HG02610 (cell line): Measurements from ENCODE around the gene EXD3.

Experiments used
- ATAC-seq: cut with Tn5 transposase; IDR thresholded peaks from one replicate; pipeline ENCODE4 v1.9.1; 2021; ENCODE audit warnings: mild to moderate bottlenecking, moderate library complexity; ENCODE audit not compliant: unreplicated experiment

Gene EXD3

DNA sequence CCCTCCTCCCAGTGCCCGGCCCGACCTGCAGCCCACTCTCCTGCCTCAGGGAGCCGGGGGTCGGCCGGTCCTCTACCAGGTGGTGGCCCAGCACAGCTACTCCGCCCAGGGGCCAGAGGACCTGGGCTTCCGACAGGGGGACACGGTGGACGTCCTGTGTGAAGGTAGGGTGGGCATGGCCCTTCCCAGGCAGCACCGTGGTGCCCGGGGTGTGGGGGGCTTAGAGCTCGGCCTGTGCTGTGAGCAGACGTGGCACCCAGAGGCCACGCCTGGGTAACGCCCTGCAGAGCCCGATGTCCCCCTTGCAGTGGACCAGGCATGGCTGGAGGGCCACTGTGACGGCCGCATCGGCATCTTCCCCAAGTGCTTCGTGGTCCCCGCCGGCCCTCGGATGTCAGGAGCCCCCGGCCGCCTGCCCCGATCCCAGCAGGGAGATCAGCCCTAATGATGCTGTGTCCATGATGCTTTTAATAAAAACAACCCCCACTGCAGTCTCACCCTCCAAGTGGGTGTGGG lies 11.0 kb upstream of the EXD3 start:
- no peak for ATAC-seq

DNA sequence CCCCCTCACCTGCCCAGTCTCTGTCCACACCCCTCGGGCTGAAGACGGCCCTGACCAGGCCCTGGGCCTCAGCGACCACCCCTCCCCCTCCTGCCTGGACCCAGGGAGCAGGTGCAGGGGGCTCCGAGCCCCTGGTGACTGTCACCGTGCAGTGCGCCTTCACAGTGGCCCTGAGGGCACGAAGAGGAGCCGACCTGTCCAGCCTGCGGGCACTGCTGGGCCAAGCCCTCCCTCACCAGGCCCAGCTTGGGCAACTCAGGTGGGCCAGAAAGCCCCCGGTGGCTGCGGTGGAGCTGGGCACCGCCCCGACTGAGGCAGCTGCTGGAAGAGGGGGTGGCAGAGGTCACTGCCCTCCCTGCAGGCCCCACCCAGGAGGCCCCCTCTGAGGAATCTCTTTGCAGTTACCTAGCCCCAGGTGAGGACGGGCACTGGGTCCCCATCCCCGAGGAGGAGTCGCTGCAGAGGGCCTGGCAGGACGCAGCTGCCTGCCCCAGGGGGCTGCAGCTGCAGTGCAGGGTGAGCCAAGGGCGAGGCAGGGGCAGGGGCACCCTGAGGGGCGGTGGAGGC lies 10.5 kb upstream of the EXD3 start:
- no peak for ATAC-seq

DNA sequence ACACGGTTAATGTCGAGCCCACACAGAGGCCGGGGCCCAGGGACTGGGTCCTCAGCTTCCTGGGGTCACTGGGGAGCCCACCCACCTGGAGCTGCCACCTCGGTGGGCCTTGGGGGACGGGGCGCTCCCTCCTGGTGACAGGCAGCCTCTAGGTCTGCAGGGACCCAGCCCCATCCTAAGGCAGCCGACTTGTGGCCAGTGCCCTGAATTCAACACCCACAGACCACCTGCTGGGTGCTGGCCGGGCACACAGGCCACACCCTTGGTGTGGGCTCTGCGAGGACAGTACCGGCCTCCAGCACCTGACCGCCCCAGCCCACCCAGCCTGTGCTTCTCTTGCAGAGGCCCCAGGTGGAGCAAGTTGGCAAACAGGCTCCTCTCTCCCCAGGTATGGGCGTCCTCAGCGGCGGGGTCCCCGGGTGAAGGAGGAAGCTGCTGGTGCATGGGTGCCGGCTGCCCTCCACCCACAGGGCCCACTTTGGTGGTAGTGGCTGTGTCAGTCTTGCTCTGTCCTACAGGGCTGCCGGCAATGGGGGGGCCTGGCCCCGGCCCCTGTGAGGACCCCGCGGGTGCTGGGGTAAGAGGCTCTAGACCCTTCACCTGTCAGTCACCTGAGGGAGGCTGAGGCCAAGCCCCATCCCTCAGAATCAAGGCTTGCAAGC lies 9.9 kb upstream of the EXD3 start:
- ATAC-seq = no peak

DNA sequence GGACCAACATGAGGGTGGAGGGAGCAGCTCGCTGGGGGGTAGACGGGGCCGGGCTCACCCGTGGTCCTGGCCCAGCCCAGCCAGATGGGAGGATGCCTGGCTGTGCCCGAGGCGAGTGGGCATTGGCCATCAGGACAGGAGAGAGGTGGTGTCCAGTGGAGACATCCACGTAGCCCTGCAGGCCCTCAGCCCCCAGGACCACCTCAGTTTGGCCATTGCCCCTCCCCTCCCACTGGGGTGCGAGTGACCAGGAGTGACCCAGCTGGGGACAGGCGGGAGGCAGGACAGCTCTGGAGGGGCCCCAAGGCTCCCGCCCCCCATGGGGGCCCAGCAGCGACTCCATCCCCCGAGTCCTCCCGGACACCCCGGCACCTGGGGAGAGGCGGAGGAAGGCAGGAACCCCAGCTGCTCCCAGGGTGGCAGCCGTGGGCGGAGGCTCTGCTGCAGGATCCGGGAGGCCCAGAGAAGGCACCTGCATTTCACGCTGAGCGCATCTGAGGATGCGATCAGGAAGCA lies 8.5 kb upstream of the EXD3 start:
- ATAC-seq = no peak

DNA sequence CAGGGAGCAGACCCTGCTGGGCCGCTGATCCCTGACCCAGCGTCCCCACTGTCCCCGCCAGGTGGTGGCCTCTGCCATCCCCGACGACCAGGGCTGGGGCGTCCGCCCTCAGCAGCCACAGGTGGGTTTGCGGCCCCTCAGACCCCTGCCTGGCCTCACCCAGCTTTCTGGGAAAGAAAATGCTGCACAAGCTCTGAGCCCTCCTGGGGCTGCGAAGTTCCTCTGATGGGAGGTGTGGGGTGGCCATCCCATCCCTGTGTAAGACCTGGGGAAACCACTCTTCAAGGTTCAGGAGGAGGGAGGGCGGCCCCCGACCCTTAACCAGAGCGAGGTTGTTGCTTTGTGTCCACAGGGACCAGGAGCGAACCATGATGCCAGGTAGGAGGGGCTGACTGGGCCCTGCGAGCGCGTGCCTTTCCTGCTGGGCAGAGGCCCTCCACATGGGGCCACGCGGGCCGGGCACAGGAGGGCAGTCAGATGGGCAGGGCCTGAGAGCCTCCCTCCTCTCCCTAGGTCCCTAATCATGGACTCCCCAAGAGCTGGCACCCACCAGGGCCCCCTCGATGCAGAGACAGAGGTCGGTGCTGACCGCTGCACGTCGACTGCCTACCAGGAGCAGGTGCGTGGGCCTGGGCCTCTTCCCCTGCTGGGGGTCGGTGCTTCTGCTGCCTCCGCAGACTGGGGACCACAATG lies 7.9 kb upstream of the EXD3 start:
- ATAC-seq = no peak

DNA sequence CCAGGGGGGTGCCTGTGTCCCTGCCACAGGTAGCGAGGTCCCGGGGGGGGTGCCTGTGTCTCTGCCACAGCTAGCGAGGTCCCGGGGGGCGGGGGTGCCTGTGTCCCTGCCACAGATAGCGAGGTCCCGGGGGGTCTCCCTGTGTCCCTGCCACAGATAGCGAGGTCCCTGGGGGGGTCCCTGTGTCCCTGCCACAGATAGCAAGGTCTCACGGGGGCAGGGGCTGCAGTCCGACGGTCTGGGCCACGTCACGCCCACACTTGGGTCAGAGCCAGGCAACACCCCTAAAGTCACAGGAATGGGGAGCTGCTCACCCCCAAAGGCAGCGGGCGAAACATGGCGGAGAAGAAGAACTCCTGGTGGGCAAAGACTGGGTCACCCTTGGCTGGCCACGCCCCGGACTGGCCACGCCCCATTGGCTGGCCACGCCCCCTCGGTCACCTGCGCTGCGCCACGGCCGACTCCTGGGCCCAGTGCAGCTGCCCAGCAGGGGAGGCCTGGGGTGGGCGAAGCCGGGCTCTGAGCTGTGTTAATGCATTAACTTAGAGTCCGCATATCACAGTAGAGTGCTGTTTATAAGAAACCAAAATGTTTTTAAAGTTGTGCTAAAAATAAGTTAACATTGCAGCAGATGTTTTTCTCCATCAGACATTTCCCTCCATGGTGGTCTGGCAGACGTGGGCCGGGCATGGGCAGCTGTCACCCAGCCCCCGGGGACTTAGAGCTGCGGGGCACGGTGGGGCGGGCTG lies 7.2 kb upstream of the EXD3 start:
- no peak for ATAC-seq

DNA sequence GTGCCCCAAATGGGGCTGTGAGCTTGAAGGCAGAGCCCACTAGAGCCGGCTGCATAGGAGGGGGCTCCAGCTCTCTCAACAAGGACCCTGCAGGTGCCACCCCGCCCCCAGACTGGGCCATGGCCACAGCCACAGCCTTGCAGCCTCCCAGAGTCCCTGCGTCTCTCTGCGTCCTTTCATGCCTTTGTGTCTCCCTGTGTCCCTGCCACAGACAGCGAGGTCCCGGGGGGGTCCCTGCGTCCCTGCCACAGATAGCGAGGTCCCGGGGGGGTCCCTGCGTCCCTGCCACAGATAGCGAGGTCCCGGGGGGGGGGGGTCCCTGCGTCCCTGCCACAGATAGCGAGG lies 6.6 kb upstream of the EXD3 start:
- ATAC-seq = no peak

DNA sequence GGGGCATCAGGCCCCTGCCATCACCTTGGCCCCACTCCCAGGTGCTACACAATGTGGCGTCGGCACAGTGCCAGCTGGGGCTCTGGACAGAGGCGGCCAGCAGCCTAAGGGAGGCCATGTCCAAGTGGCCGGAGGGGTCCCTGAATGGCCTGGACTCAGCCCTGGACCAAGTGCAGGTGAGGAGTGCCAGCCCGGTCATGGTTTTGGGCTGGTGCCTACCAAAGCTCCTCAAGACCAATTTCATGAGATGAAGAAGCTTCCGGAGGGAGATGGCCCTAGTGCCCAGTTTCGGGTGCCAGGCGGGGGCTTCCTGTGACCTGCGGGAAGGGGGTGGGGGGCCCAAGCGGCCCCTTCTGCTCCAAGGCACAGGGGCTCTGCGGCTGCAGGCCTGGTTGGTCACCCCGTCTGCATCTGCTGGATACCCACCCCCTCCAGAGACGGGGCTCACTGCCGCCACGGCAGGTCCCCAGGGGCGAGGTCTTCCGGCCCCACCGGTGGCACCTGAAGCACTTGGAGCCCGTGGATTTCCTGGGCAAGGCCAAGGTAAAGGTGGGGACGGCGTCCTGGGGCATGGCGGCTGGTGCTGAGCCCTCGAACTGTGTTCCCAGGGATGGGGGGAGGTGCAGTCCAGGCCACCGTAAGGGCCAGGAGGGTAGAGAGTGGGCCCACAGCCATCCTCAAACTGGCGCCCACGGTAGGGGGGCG lies 6.0 kb upstream of the EXD3 start:
- no peak for ATAC-seq

DNA sequence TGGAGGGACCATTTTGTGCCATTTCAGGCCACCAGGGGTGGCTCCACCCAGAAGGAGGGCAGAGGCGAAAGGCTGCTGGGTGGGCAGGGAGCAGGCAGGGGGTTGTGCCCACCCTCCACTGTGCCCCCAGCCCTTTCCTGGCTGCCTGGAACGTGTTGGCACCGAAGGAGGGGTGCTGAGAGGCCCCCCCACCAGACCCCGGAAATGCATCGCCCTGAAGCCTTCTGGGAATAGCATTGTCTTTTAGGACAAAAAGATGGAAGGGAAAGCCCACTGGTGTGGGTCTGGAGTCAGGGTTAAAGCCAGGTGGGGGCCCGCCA lies 5.3 kb upstream of the EXD3 start:
- ATAC-seq = no peak

DNA sequence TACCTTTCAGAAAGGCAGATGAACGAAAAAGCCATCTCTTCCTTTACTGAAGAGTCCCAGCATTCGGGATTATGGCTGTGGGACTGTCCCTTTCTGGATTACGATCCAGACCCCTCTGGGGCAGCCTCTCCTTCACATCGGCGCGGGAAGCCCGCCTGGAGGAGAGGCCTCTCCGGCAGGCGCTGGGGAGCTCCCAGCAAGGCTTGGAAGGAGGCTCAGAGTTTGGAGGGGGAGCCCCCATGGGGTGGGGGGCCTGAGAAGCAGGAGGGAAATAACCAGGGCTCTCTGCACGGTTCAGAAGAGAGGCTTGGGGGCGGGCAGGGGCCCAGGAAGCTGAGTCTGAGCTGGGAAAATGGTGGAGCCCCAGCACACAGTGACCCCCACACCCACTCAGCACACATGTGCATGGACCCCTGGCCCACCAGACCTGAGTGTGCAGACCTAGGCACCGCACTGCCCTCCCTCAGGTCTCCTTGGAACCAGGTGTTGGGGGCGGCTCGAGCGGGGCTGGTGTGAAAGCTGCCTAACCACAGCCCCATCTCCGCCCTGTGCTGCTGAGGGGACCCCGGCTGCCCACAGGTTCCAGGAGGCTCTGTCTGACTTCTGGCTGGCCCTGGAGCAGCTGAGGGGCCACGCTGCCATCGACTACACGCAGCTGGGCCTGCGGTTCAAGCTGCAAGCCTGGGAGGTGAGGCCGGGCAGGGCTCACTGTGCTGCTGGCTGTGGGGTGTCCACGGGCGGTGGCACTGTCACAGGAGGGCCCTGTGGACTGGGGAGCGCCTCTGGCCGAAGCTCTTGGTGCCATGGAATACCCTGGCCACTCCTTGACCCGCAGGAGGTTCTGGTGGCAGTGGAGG lies 4.7 kb upstream of the EXD3 start:
- no peak for ATAC-seq

DNA sequence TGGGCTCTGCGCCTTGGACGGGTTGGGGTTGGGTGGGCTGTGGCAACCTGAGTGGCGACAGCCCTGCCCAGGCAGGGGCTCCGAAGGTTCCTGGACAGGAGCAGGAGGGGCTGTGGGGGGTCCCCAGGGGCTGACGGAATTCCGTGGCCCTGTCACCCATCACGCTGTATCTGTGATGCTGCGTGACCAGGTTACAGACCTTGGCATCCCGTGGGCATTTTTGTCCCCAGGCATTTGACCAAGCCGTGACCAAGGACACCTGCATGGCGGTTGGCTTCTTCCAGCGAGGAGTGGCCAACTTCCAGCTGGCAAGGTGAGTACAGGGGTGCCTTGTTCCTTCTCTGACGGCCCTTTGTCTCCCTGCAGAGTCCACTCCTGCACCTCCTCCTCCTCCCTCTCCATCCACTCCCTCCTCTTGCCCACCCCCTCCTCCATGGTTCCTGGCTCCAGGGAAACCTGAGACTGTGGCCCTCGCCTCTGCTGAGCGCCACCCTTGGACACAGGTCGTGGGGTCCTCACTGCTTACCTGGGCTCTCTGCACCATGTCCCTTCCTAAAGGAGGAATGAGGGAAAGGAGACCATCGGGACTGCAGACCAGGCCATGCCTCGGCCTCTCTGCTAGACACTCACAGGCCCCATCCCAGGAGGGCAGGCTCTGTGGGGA lies 3.2 kb upstream of the EXD3 start:
- no peak for ATAC-seq

DNA sequence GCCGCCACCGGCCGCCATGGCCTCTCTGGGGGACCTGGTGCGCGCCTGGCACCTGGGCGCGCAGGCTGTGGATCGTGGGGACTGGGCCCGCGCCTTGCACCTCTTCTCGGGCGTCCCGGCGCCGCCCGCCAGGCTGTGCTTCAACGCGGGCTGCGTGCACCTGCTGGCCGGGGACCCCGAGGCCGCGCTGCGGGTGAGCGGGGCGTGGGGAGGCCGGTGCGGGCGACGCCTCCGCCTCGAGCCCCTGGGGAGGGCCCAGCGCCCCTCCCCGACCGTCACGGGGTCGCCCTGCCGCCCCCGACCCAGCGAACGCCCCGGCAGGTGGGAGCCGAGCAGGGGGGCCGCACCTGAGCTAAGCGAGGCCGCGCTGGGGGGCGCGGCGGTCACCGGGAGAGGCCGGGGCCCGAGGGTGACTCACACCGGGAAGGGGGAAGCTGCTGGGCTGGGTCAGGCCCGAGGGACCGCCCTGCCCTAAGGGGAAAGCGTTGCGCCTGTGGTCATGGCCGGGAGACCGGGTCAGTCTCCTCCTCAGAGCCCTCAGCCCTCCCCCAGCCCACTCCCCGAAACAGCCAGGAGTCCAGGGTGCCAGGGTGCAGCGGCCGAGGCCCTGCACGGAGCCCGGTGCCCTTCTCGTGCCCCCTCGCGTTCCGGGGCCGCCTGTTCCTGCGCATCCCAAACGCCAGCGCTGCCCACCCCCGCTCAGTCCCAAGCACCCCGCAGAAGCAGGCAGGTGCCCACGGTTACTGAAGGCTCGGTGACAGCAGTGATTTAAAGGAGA lies 741 bp upstream of the EXD3 start:
- peak; percentile 20 for ATAC-seq

DNA sequence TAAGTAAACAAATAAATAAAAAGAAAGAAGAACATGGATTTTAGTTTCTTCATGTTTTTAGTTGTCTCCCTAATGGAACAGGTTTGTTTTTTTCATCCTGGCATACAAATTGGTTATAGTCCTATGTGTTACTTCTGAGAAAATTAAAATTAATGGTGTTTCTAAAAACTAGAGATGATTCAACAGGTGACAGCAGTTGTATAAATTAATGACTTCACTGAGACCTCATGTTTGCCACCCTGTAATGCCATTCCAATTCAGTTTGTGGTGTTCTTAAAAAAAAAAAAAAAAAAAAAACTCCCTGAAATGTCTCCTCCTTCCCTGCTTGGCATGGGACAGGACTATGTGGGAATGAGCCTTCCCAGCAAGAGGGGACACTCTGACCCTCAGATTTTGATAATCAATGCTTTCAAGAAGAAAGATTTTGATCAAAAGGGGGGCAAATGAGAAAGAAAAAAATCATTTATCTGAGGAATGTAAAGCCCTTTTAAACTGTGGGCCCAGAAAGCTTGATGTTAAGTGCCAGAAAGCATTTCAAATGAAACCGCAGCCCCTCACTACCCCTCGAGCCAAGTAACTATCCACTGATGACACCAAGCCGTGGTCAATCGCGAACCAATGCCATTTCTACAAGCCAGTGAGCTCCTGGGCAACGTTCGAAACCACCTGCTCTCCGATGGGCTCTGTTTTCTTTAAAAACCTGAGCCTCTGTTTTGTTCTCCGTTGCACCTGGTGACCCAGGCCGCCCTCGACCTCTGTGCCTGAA lies 941 bp downstream of the EXD3 start:
- no peak for ATAC-seq

DNA sequence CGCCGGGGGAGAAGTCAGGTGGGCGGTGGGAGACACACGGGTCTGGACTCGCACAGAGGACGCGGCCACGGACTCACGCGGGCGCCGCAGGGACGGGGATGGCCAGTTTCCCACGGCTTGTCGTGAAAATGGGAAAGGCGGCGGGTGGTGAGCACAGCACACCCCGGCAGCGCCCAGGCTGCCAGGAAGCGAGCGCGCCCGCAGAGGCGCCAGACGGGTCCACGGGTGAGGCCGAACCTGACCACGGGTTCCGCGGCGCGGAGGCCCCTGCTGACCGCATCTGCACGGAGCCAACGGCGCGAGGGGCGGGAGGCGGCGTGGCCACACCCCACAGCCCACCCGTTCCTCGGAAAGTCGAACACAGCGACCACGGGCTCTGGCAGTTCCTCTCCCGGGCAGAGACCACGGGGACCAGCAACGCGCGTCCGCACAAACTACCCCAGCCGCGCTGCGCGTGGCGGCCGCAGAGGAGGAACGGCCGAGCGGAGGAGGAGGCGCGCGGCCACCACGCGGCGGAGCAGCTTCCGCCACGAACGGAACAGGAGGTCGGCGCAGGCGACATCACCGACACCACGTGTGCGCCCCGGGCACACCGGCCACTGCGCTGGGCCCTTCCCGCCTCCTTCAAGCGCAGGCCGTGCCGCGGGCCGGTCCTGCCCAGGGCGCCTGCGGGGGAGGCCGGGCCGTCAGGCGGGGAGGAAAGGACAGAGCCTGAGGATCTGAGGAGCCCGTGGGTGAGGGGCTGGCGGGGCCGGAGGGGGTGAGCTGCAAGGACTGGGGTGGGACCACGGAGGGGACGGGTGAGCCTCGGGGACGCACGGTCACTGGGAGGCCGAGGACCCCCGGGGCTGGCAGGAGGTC lies 5.6 kb downstream of the EXD3 start:
- no peak for ATAC-seq

DNA sequence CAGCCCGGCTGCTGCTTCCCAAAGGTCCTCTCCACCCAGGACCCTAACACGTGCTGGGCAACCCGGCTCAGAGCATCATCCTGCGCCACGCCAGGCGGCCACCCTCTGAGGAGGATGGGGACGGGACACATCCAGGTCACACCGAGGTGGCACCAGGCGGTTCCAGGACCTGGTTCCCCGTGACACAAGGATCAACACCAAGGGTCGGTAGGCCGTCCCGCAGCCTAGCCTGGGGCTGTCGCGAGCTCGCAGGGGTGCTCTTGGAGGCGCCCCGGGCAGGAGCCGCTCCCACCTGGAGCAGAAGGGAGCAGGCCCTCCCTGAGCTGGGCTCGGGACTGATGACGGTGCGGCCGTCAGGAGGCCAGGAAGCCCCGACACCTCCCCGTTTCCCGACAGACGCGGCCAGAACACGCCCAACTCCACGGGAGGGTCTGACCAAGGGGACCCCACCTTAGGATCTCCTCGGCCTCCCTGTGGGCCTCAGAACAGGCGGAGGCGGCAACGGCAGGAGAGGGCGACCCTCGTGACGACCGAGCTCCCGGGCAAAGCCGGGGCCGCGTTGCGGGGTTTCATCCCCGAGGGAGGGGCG lies 6.3 kb downstream of the EXD3 start:
- ATAC-seq = no peak

DNA sequence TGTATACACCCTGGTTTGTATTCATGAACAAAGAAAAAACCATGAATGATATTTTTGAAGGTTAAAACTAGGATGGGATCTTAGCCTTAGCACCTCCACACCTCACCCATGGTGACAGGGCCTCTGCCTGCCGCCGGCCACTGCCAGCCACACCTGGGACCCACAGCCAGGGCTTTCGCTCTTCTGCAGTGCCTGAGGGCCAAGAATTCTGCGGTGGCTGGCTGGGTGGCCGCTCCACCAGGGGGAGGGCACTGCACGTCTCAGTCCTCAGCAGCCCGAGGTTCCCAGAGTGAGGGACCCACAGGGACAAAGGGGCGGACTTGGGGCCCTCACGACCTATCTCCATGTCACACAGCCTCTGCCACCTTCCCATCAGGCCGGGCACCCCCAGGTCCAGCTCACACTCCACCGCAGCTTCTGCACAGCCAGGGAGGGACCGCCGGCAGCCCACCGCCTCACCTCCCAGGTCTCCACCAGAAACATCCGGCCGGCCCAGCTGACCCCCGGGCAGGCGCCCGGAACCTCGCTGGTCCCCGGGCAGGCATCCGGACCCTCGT lies 6.9 kb downstream of the EXD3 start:
- ATAC-seq = no peak
